Activated CD4-positive, alpha-beta T cell treated with anti-CD3 and anti-CD28 coated beads, Interleukin-2, Interleukin-4, amounts not matched to agents 100 ng/mL and 50 ng/mL, durations not matched to agents 16 hours and 8 hours (primary cell): ENCODE results near the gene CYP4F12.

Experiments
- DNase-seq: peaks from one replicate; pipeline ENCODE4 v3.0.0-alpha.2; 2020; ENCODE audit warnings: low spot score

CYP4F12 gene, protein sequence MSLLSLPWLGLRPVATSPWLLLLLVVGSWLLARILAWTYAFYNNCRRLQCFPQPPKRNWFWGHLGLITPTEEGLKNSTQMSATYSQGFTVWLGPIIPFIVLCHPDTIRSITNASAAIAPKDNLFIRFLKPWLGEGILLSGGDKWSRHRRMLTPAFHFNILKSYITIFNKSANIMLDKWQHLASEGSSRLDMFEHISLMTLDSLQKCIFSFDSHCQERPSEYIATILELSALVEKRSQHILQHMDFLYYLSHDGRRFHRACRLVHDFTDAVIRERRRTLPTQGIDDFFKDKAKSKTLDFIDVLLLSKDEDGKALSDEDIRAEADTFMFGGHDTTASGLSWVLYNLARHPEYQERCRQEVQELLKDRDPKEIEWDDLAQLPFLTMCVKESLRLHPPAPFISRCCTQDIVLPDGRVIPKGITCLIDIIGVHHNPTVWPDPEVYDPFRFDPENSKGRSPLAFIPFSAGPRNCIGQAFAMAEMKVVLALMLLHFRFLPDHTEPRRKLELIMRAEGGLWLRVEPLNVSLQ

DNA sequence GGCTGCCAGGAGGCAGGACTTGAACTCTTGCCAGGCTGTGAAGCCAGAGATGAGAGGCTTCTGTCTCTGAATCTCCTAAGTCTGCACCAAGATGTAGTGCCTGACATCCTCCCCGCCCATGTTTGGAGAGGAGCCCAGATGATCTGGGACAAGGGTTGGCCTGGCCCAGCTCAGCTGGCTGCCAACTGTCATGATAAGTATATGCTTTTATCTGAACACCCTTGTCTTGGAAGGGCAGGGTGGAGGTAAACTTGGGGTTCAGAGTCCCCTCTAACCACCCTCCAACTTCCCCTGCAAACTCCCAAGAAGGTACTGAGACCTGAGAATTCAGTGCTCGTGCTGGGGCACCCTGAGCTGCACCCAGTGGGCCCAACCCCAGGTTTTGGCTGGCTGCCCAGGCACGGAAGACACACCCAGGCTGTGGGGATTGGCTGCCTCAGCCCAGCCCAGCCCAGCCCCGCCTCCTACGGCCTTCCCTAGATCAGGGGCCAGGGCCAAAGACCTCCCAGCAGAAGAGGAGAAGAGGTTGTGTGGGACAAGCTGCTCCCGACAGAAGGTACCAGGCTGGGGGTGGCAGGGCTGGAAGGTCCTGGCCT lies at the start of gene CYP4F12:
CYP4F12 (plus strand) TSS at position 508 of the 596 bp plus-strand sequence. CDS start 443 bp downstream, outside the sequence.
- DNase-seq = no peak

DNA sequence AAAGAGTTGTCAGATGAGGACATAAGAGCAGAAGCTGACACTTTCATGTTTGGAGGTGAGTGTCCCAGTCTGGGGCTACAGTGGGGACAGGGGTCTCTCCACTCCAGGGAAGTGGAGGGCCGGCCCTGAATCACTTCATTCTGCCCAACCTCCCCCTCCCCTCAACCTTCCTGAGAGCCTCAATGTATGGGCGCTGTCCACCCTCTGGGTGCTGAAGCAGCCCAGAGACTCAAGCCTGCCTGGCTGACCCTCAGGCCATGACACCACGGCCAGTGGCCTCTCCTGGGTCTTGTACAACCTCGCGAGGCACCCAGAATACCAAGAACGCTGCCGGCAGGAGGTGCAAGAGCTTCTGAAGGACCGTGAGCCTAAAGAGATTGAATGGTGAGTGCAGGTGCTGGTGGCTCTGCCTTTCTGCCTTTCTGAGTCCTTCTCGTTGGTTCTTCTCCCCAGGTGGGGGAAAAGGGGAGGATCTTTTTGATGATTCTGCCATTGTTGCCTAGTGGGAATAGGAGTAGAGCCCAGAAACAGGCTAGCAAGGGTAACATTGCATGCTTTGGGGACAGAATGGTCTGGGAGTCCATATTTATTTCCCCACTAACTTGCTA lies 49.1 kb upstream of the CYP4F12 start:
- DNase-seq = no peak

GRCh38 chr19:15628236-15629002 lies 44.5 kb upstream of the CYP4F12 start:
- no peak for DNase-seq

- peak; percentile 85 for DNase-seq
Measured at GRCh38 chr19:15629003-15629880, 43.6 kb upstream of the CYP4F12 start.

- no peak for DNase-seq
Measured at GRCh38 chr19:15631817-15632216, 41.1 kb upstream of the CYP4F12 start.

DNA sequence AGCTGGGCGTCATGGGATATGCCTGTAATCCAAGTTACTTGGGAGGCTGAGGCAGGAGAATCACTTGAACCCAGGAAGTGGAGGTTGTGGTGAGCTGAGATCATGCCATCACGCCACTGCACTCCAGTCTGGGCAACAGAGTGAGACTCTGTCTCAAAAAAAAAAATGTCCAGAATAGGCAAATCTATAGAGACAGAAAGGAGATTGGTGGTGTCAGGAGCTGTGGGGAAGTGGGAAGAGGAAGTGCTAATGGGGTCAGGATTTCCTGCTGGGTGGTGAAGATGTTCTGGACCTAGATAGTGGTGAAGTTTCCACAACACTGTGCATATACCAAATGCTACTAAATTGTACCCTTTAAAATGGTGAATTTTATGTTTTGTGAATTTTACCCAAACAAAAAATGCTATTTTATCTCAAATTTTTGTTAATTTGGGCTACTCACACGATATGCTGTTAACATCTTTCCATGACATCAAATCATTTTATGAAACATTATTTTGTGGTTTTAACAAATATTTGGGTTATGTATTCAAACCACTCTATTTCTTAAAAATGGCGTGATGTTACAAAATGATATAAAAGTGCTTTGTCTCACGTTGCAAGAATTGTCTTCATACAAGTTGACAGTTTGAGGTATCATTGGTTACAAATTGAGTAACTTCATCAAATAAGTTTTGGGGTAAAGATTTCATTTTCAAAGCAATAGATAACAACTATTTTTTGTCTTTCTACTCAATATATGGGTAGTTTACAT lies 39.6 kb upstream of the CYP4F12 start:
- no peak for DNase-seq

DNA sequence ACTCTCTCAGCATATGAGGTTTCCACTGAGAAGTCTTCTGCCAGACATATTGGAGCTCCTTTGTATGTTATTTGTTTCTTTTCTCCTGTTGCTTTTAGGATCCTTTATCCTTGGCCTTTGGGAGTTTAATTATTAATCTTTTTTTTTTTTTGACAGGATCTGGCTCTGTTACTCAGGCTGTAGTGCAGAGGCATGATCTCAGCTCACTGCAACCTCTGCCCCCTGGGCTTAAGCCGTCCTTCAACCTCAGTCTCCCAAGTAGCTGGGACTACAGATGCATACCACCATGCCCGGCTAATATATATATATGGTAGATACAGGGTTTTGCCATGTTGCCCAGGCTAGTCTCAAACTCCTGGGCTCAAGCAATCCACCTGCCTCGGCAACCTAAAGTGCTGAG lies 38.8 kb upstream of the CYP4F12 start:
- no peak for DNase-seq

DNA sequence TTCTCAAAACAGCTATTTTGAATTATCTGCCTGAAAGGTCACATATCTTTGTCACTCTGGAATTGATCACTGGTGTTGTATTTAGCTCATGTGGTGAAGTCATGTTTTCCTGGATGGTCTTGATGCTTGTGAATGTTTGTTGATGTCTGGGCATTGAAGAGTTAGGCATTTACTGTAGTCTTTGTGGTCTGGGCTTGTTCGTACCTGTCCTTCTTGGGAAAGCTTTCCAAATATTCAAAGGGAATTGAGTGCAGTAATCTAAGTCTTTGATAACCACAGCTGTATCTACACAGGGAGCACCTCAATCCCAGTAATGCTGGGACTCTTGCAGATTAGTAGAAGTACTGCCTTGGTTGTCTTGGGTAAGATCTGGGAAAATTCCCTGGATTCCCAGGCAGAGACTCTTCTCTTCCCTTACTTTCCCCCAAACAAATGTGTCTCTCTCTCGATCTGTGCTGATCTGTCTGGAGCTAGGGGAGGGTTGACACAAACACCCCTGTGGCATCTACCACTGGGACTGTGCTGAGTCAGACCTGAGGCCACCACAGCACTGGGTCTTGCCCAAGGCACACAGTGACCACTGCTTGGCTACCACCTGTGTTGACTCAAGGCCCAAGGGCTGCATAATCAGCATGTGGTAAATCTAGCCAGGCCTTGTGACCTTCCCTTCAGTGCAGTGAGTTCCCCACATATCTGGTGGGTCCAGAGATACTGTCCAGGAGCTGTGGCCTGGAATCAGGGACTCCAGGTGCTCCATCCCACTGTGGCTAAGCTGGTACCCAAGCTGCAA lies 37.7 kb upstream of the CYP4F12 start:
- DNase-seq = no peak

- no peak for DNase-seq
Measured at GRCh38 chr19:15636026-15636425, 36.9 kb upstream of the CYP4F12 start.

DNA sequence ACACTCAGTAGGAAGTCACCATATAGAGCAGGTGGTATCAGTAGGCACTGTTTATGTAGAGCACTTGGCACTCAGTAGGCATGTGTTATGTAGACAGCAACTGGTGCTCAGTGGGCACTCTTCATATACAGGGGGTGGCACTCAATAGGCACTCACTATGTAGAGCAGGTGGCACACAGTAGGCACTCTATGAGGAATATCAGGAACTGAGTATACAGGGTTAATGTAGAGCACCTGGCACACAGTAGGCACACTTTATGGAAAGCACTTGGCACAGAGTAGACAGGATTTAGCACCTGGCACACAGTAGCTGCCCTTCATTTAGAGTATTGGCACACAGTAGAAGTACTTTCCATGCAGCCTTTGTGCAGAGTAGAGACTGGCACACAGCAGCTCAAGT lies 33.3 kb upstream of the CYP4F12 start:
- DNase-seq = no peak

DNA sequence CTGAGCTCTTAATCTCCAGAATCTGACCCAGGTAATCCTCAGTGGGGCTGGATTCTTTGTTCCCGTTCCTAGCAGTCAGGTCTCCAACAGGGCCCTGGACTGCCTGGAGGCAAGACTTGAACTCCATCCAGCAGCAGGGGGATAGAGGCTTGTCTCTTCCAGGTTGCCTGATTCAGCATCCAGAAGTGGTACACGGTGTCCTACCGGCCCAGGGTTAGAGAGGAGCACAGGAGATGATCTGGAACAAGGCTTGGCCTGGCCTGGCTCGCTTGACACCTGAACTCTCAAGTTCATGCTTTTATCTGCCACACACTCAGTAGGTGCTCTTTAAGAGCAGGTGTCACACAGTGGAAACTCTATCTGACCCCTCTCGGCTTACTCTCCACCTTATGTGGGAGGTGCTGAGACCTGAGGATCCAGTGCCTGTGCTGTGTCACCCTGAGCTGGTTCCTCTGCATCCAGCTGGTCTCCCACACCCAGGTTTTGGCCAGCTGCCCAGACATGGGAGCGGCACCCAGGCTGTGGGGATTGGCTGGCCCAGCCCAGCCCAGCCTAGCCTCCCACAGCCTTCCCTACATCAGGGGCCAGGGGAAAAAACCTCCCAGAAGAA lies 32.5 kb upstream of the CYP4F12 start, which contains the start of gene CYP4F3:
CYP4F3 (plus strand) TSS at position 604 of the 610 bp plus-strand sequence. CDS start 519 bp downstream, outside the sequence.
- DNase-seq = no peak

GRCh38 chr19:15640904-15641597 lies 31.8 kb upstream of the CYP4F12 start:
- DNase-seq = no peak

DNA sequence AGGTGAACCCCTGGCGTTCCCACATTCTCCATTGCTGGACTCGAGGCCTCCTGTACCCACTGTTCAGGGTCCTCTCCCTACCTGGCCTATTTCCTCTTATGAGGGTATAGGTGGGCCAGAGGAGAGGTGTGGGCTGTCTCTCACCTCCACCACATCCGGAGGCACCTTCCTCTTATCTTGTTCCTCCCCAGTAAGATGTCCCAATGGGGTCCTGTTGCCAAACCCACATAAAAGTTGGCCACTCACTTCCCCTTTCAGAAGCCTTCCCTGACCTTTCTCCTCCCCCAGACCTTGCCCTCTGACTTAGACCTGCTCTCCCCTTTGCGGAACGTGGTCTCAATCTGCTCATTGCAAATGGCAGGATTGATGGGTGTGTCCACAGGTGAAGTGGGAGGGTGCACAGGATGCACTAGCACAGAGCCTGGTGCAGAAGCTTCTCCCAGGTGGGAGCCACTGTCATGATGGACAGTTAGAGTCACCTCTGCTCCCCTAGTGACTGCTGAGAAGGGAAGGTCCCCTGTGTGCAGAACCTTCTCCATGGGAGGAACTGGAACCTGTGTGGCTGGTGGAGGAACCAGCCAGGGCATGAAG lies 30.9 kb upstream of the CYP4F12 start:
- DNase-seq = no peak

GRCh38 chr19:15642807-15643206 lies 30.1 kb upstream of the CYP4F12 start:
- no peak for DNase-seq

- no peak for DNase-seq
Measured at GRCh38 chr19:15643387-15643786, 29.5 kb upstream of the CYP4F12 start.

DNA sequence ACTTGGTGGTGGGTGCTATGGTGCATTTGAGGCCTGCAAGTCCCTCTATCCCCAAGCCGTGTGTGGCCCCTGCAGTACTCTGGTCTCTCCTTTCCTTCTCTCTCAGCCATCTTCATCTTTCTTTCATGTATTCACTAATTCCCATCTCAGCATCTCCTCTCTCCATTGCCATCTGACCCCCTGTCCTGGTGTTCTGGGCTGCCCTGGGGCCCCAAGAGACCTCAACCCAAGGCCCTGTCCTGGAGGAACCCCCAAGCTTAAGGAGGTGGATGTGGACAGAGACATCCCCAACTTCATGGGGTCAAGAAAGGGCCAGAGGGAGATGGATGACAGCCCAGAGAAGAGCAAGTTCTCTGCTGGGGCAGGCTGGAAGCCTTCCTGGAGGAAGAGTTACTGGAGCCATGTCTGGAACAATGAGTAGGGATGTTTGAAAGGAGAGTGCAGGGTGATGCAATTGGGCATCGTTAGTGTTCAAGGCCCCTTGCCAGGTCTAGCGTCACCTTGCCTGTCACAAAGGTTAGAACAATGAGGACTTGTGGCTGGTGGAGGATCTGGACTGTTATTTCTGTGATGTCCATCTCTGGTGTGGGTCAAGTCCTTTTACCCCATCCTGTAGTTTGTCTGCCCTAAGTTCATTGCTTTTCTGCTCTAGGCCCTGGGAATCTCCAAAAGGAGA lies 28.7 kb upstream of the CYP4F12 start:
- DNase-seq = no peak

DNA sequence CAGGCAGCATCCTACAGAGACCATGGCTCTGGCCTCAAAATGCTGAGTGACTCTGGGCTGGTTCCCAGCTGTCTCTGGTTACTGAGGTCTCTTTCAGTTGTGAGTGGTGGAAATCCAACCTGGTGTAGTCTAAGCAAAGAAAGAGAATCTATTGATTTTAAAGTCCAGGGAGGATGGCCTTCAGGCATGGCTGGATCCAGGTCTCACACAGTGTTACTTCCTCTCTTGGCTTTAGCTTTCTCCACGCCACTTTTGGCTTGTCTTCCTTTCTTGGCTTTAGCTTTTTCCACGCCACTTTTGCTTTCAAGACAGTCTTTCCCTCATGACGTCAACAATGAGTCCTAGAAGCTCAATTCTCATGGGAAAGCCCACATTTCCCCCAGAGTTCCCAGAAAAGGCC lies 28.1 kb upstream of the CYP4F12 start:
- no peak for DNase-seq
